Mesenteric fat pad (tissue), 1 donor: Measurements from ENCODE around the gene ZFP36. TPM values are rescaled to one million over a fixed set of nuclear protein-coding genes. Genes with fewer than 3 reads are reported as not detected.

ENCODE experiments used
- DNase-seq: peaks from one replicate; pipeline ENCODE4 v3.0.0-alpha.2; 2020; ENCODE audit warnings: low spot score
- total RNA-seq: library from RNA; stranded (reverse); fragmentation: NEBNext Ultra II Directional; extraction: Animal tissue kit (Norgen Biotek cat#: 25700); gene quantifications from one replicate; pipeline ENCODE4 v1.2.1, GENCODE V29; 2021
- donor health status: DM: yes; HTN: yes; CAD: no.

The ZFP36 gene
- total RNA-seq, 1 donor from 2014 or later: 1,383 TPM

DNA sequence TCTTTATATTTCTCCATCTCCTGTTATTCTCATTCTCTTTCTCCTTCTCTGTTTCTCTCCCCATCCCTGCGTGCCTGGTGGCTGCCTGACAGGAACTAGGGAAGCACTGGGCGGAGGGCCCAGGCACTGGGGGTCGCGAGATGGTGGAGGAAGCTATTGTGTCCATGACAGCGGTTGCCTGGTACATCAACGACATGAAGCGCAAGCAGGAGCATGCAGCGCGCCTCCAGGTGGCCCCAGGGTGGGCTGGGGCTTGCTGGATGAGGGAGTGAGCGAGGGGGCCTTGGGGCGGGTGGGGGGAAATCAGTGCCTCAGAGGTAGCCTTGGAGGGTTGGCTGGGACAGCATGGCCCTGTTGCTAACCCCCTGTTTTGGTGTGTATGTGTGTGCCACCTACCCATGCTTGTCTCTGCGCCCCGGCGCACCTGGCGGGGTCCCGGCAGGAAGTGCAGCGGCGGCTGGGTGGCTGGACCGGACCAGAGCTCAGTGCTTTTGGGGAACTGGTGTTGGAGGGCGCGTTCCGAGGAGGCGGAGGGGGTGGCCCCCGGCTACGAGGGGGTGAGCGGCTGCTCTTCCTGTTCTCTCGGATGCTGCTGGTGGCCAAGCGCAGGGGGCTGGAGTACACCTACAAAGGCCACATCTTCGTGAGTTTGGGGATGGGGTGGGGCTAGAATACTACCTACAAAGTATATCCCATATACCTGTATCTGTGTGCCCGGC, 11.0 kb downstream of the ZFP36 start:
- no peak for DNase-seq

DNA sequence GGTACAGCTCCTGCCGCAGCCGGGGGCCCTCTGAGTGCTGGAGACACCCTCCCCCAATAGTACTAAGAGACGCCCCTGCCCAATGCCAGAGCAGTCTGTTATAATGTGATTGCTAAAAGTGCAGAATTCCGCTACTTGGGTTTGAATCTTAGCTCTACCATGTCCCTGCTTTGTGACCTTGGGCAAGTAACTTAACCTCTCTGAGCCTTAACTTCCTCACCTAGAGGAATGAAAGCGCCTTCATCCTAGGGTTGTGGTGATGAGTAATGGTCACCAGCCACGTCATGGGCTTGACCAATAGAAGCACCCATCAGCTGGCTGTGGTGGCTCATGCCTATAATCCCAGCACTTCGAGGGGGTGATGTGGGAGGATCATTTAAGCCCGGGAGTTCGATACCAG, 12.4 kb downstream of the ZFP36 start:
- DNase-seq: no peak

DNA sequence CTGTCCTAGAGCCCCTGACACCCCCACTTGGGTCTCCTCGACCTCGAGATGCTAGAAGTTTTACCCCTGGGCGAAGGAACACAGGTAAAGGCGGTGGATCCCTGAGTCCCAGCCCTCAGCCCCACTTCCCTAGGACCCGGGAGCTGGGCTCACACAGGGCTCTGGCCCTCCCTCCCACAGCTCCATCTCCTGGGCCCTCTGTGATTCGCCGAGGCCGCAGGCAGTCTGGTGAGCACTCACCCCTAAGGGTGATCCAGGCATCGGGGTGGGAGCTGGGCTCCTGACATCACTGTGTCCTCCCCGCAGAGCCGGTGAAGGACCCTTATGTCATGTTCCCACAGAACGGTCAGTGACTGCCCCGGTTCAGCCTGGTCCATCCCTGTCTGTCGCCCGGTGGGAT, 14.1 kb downstream of the ZFP36 start:
- DNase-seq: no peak

DNA sequence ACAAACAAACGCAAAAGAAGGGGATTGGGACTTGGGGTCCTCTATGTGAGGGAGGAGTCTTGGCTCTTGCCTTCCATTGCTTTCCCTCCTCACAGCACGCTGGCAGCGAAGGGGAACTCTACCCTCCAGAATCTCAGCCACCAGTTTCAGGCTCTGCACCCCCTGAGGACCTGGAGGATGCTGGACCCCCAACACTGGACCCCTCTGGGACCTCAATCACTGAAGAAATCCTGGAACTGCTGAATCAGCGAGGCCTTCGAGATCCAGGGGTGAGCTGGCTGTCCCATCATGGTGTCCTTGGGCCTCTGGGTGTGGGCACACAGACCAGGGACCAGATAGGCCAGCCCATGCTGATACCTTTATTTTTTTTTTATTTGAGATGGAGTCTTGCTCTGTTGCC, 15.4 kb downstream of the ZFP36 start:
- DNase-seq: no peak

DNA sequence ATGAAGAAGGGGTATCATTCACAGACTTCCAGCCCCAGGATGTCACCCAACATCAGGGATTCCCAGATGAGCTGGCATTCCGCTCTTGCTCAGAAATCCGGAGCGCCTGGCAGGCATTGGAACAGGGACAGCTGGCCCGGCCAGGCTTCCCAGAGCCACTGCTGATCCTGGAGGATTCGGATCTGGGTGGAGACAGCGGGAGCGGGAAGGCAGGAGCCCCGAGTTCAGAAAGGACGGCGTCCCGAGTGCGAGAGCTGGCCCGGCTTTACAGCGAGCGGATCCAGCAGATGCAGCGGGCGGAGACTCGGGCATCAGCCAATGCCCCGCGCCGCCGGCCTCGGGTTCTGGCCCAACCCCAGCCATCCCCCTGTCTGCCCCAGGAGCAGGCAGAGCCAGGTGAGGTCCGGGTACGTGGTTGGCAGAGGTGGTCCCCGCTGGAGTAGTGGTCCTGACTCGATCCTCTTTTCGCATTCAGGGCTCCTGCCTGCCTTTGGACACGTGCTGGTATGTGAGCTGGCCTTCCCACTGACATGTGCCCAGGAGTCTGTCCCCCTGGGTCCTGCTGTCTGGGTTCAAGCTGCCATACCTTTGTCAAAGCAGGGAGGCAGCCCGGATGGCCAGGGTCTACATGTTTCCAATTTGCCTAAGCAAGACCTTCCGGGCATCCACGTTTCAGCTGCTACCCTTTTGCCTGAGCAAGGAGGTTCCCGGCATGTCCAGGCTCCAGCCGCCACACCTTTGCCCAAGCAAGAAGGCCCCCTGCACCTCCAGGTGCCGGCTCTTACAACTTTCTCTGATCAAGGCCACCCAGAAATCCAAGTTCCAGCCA, 16.8 kb downstream of the ZFP36 start:
- DNase-seq: no peak

DNA sequence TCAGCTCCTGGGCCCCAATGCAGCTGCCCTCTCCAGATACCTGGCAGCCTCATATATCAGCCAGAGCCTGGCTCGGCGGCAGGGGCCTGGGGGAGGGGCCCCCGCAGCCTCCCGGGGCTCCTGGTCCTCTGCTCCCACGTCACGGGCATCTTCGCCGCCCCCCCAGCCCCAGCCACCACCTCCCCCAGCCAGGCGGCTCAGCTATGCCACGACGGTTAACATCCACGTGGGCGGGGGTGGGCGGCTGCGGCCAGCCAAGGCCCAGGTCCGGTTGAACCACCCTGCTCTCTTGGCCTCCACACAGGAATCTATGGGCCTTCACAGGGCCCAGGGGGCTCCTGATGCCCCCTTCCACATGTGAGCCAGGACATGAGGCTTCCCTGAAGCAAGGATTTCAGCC, 18.3 kb downstream of the ZFP36 start:
- no peak for DNase-seq

DNA sequence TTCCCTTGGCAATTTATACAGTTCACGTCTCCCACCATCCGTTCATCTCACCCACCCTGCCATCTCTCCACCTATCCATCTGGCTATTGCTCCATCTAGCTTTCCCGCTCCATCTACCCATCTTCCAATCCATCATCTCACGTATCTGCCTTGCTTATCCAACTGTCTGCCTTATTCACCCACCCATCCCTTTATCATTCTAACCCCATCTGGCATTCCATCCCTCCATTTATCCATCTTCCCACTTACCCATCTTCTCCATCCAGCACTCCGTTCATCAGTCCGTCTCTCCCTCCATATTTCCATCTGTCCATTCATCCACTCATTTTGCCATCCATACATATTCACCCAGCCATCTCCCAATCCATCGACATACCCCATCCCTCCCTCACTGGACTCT, 19.1 kb downstream of the ZFP36 start:
- no peak for DNase-seq

DNA sequence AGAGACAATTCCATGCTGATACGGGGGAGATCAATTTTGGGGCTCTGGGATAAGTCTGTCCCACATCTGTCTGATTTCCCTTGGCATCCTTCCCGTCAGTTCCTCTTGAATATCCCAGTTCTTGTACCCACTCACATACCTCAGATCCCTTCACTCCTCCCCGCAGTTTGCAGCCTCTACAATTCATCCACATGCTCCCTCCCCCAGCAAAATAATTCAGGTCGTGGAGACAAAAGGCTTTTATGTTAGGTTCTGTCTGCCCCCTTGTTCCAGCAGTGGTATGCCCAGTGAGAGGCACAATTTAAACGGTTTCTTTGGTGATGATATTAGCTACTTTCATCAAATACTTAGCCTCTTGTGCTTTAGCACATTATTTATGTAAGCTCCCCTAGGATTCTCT, 19.5 kb downstream of the ZFP36 start:
- DNase-seq: no peak

DNA sequence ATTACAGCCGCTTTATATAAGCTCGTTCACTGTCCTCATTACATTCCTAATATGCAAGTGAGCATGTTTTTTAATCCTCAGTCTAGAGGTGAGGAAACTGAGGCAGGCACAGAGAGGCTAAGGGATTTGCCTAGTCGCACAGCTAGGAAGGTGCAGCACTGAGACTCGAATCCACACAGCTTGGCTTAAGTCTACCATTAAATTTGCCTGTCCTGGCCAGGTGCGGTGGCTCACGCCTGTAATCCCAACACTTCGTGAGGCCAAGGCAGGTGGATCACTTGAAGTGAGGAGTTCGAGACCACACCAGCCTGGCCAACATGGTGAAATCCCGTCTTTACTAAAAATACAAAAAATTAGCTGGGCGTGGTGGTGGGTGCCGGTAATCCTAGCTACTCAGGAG, 21.1 kb downstream of the ZFP36 start:
- DNase-seq: no peak

DNA sequence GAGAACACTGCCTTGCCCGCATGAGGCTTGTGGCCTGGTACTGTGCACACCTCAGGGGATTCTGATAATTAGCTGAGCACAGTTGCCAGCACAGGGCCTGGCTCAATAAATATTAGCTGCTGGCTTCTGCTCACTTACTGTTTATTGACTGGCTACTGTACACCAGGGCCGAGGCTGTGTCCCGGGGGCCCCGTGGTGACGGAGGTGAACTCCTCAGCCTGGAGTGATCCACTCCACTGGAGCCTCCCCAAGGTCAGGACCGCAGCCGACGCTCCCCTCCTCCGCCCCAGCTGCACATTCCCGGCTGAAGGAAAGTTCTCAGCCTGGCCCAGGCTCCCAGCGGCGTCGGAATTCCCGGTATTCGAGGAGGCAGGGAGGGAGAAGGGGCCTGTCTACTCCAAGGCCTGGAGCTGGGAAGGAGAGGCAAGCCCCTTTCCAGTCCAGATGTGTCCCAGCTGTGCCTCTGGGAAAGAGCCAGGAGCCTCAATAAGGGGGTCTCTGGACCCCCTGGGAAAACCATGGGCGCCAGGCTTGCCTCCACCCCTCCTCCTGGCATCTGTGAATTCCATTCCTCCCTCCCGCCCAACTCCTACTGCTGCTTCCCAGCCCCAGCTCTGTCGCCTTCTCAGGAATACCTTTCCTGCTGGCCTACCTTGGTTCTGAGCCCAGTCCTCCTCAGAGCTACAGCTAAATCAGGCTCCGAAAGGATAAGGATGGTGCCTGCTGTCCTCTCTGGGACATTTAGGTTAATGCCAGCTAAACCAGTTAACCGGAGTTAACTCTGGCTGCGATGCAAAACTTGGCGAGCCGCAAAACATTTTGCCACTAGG, 21.9 kb downstream of the ZFP36 start:
- no peak for DNase-seq

DNA sequence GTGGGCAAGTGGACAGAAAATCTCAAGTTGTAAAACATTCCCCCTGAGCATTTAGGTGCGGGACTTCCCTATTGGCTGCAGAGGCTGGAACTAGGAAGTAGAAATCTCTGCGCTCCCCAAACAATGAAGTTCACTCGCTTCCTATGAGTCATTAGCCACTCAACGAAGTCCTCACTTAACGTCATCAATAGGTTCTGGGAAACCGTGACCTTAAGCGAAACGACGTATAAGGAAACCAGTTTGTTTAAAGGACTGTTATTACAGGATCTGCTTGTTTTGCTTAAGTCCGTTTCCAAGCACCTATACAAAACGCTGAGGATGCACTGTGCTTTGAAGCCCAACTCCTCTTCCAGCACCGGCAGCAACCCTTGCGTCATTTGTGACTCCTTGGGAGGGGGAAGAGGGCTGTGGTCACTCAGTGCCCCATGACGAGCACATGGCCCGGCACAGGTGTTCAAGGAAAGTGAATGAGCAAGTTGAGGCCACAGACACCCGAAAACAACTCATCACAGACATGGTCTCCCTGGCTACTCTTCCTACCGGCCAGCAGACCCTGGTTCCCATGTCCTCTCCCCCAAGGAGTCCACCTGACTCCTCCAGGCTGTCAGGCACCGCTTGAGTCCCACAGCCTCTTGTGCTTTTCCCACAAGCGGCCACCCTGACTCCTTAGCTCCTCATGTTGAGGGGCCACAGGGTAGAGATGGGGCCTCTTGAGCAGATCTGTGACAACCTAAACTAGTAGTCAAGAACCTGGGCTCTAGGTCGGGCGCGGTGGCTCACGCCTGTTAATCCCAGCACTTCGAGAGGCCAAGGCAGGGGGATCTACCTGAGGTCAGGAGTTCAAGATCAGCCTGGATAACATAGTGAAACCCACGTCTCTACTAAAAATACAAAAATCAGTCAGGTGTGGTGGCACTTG, 24.3 kb downstream of the ZFP36 start:
- DNase-seq: no peak

DNA sequence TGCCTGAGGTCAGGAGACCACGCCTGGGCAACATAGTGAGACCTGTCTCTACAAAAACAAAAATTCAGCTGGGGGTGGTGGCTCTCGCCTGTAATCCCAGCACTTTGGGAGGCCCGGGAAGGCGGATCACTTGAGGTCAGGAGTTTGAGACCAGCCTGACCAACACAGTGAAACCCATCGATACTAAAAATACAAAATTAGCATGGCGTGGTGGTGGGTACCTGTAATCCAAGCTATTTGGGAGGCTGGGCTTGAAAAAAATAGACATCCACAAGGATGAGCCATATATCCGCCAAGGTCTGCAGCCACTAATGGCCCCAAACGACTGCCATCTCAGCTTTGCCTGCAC, 26.0 kb downstream of the ZFP36 start:
- DNase-seq: no peak

DNA sequence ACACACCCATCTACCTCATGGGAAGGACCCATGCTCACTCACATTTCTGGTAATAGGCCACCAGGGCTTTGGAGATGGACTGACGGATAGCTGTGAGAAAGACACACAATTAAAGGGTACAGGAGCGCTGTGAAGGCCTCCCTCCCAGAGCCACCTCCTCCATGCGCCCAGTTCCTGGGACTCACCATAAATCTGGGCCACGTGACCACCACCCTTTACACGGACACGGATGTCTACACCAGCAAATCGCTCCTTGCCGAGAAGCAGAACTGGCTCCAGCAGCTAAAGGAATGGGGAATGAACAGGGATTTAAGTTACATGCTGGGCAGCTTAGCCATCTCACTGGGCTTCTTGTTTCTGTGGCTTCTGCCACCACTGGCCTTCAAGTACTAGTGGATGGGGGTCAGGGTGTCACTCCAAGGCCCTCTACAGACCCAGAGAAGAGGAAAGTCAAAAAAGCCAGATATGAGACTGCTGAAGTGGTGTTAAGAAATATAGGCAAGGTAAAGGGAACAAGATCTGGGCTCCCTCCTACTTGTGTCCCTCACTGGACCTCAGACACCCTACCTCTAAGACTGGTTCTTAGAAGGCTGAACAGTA, 26.9 kb downstream of the ZFP36 start:
- no peak for DNase-seq

DNA sequence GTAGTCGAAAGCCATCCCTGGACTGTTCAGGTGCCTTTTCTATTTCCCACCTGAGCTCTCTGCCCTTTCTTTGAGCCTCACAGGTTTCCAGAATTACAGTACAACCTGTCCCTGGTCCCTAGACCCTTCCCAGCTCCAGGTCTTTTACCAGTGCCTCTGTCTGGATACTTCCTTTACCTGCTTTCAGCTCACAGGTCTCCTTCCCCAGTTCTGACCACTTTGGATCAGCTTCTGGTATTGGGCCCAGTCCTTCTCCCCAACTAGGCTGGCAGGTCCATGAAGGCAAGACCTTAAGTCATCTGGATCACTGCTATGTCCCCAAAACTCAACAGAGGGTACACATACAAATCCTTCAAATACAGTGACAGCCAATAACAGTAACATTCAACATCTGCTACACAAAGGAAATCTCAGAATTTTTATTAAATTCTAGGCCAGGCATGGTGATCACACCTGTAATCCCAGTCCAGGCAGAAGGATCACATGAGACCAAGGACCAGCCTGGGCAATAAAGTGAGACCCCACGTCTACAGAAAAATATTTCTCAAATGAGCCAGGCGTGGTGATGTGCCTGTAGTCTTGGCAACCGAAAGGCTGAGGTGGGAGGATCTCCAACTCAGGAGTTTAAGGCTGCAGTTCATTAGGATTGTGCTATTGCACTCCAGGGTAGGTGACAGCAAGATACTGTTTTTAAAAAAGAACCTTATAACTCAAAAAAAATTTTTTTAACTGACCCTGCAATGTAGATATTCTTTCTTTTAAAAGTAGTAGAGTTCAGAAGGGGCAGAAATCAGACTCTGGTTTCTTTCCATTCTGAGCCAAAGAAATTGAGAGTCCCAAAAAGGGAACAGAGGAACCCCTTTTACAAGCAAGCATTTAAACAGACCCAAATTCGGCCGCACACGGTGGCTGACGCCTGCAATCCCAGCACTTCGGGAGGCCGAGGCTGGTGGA, 27.8 kb downstream of the ZFP36 start:
- DNase-seq: no peak

DNA sequence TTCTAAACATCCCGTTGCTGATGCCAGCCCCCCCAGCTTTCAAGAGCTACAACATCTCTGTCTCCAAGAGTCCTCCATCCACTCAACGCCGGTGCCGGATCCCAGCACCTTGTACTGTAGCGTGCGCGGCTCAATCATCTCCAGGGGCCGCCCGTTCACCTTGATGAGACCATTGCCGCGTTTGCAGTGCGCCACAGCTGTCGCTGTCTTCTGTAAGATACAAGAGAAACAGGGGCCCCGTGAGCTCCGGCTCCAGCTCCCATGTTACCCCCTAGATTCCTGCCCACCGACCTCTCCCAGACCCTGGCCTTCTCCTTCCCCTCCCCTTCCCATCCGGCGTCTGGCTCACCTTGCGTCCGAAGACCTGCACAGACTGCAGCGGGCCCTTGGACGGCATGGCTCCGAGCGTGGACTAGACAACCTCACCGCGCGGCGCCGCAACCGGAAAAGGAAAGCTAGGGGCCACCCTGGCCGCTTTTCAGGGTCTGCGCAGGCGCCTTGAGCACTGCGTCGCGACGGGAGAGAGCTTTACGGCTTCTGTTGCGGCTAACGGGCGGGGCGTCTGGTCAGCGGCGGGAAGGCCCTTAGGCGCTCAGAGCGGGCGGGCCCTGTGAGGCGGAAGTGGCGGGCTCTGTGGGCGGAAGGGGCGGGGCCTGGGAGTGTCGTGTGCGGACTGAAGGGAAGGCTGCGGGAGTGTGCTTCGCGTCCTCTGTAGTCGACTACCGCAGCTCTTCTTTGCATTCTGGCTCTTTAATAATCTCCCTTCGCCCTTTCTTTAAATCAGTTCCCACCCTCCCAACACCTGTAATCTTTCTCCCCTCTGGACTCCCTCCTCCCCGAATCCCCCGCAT, 29.1 kb downstream of the ZFP36 start, which contains the start of gene RPS16:
TSS of gene RPS16 (minus strand) at position 451 of the 851 bp plus-strand sequence. CDS start at position 397, 54 bp downstream.
- peak; percentile 100 for DNase-seq

DNA sequence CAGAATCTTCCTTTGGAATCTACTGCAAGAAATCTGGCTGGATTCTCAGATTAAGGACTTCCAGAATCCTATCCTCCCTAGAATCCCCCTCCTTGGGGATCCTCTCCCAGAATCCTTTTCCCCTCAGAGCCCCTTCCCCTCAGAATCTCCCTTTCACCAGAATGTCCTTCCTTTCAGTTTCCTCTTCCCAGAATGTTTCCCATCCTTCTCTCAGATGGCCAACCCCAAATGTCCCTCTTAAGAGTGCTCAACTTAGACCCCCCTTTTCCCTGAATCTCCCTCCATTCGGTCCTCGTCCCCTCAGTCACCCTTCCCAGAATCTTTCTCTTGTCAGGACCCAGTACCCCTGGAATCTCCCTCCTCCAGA, 29.7 kb downstream of the ZFP36 start:
- no peak for DNase-seq

DNA sequence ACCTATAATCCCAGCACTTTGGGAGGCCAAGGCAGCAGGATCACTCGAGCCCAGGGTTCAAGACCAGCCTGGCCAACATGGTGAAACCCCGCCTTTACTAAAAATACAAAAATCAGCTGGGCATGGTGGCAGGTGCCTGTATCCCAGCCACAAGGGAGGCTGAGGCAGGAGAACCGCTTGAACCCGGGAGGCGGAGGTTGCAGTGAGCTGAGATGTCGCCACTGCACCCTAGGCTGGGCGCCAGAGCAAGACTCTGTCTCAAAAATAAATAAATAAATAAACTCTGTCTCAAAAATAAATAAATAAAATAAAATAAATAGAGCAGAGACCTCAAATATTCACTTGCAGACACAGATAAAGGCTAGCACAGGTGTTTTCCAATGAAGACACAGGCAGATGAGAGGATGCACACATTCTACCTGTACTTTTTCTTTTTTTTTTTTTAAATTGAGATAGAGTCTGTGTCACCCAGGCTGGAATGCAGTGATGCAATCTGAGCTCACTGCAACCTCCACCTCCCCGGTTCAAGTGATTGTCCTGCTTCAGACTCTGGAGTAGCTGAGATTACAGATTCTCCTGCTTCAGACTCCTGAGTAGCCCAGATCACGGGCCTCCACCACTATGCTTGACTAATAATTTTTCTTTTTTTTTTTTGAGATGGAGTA, 31.8 kb downstream of the ZFP36 start:
- DNase-seq: no peak
